CD8-positive, alpha-beta memory T cell (primary cell): ENCODE data around the gene C4orf54. TPM values are rescaled to one million over a fixed set of nuclear protein-coding genes. Genes with fewer than 3 reads are reported as not detected.

Experiments used
- CTCF ChIA-PET: fragments of 350-600 bp; sonication (Branson Sonifier 250); formaldehyde crosslinking; loops from one replicate; lab custom pipeline; 2021; ENCODE audit warnings: antibody characterized with exemption; lab: Charles Lee
- POLR2A ChIA-PET: fragments of 350-600 bp; sonication (Branson Sonifier 250); formaldehyde crosslinking; loops from one replicate; lab custom pipeline; 2021; ENCODE audit warnings: antibody characterized with exemption; lab: Charles Lee
- DNase-seq, 5 donors: peaks; one replicate each; pipeline versions ENCODE4 v3.0.0 to v3.0.0-alpha.2; 2020 to 2022; ENCODE audit warnings: mixed read lengths in 1 of 5
- H3K27ac ChIP-seq: one replicate; pipeline ENCODE4 v1.7.0; 2013; ENCODE audit warnings: low read depth, mild to moderate bottlenecking, low read length, moderate library complexity
- H3K27me3 ChIP-seq: 2 replicates; pipeline ENCODE4 v1.7.0; 2013; ENCODE audit warnings: low read length, mild to moderate bottlenecking; ENCODE audit not compliant: insufficient read depth, poor library complexity, severe bottlenecking
- H3K36me3 ChIP-seq: 2 replicates; pipeline ENCODE4 v1.7.0; 2013; ENCODE audit warnings: mild to moderate bottlenecking, low read length, moderate library complexity; ENCODE audit not compliant: insufficient read depth
- H3K4me1 ChIP-seq: 2 replicates; pipeline ENCODE4 v1.7.0; 2013; ENCODE audit warnings: mild to moderate bottlenecking, low read length, moderate library complexity; ENCODE audit not compliant: insufficient read depth
- H3K4me3 ChIP-seq: 2 replicates; pipeline ENCODE4 v1.7.0; 2013; ENCODE audit warnings: mild to moderate bottlenecking, low read length
- H3K9me3 ChIP-seq: 2 replicates; pipeline ENCODE4 v1.7.0; 2013; ENCODE audit warnings: mild to moderate bottlenecking, low read length
- H3K27ac Mint-ChIP-seq, 8 donors: one replicate each; pipeline ENCODE4 v1.8.0; 2020 to 2021; ENCODE audit warnings: mixed read lengths in 8 of 8, mild to moderate bottlenecking in 6 of 8, inconsistent platforms in 3 of 8, moderate library complexity in 3 of 8
- H3K27me3 Mint-ChIP-seq, 2 donors: one replicate each; pipeline ENCODE4 v1.8.0; 2020 to 2021; ENCODE audit warnings: mixed read lengths in 2 of 2, mild to moderate bottlenecking in 1 of 2, moderate library complexity in 1 of 2
- H3K36me3 Mint-ChIP-seq, 3 donors: one replicate each; pipeline ENCODE4 v1.8.0; 2020 to 2021; ENCODE audit warnings: mixed read lengths in 3 of 3, inconsistent platforms in 1 of 3, mild to moderate bottlenecking in 1 of 3
- H3K4me1 Mint-ChIP-seq, 3 donors: one replicate each; pipeline ENCODE4 v1.8.0; 2020 to 2021; ENCODE audit warnings: mixed read lengths in 3 of 3, inconsistent platforms in 1 of 3, mild to moderate bottlenecking in 1 of 3
- H3K4me3 Mint-ChIP-seq, 7 donors: one replicate each; pipeline ENCODE4 v1.8.0; 2020 to 2021; ENCODE audit warnings: mixed read lengths in 7 of 7, mild to moderate bottlenecking in 6 of 7, moderate library complexity in 4 of 7, inconsistent platforms in 2 of 7
- H3K9me3 Mint-ChIP-seq, 5 donors: one replicate each; pipeline ENCODE4 v1.8.0; 2020 to 2022; ENCODE audit warnings: mixed read lengths in 5 of 5, mild to moderate bottlenecking in 3 of 5, moderate library complexity in 2 of 5, inconsistent platforms in 1 of 5
- polyA plus RNA-seq: library from polyadenylated mRNA; unstranded; fragments of 300-500 nt; fragmentation: Illumina TruSeq; gene quantifications from one replicate; pipeline ENCODE4 v1.2.3, GENCODE V29; 2021
- total RNA-seq, 2 experiments: library from RNA; stranded (reverse); gene quantifications; one replicate each; pipeline ENCODE4 v1.2.3, GENCODE V29; 2021

The C4orf54 gene
- total and polyA plus RNA-seq, 3 experiments from 2014 or later: not detected

GRCh38 chr4:99642725-99643489 lies 14.7 kb downstream of the C4orf54 start:
- no peaks in the 10 kb centered on the region for H3K4me1 Mint-ChIP-seq
- H3K4me3 Mint-ChIP-seq: no peak overlapping the region
- H3K36me3 Mint-ChIP-seq: no peaks in the 10 kb centered on the region
- H3K9me3 Mint-ChIP-seq: no peaks in the 10 kb centered on the region
- H3K27ac Mint-ChIP-seq: no peak overlapping the region
- H3K4me1 ChIP-seq: no peaks in the 10 kb centered on the region
- no peak overlapping the region for H3K4me3 ChIP-seq
- peaks cover 8 to 24% of the 10 kb centered on the region in 2 donors for H3K27me3 Mint-ChIP-seq
- ChIA-PET CTCF (no interaction called here), POLR2A (no interaction called here)
- no peaks in the 10 kb centered on the region for H3K9me3 ChIP-seq
- DNase-seq: no peak
- no peaks in the 10 kb centered on the region for H3K27me3 ChIP-seq
- H3K36me3 ChIP-seq: no peaks in the 10 kb centered on the region
- no peak overlapping the region for H3K27ac ChIP-seq

DNA sequence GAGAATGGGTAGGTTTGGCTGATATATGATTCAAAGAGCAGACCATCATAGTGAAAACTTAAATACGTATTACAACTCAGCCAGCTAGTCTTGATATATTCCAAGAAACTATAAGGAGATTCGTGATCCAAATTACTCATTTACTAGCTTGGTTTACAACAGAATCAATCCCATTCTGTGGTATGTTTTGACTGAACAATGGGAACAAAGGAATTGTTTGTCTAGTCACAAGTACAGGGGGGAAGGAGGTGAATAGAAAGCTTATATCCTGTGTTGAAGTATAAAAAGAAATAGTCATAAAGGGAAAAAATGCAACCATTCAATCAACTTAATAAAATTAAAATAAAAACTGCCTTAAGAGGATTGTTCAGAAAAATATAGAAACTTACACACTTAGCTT lies 17.0 kb downstream of the C4orf54 start:
- CTCF ChIA-PET: no interaction called here
- Histone ChIP-seq H3K4me1 (no peaks in the 10 kb centered on the region), H3K27ac (no peak overlapping the region), H3K27me3 (no peaks in the 10 kb centered on the region), H3K36me3 (no peaks in the 10 kb centered on the region), H3K4me3 (no peak overlapping the region), H3K9me3 (no peaks in the 10 kb centered on the region)
- H3K9me3 Mint-ChIP-seq: no peaks in the 10 kb centered on the region
- POLR2A ChIA-PET: no interaction called here
- H3K4me1 Mint-ChIP-seq: no peaks in the 10 kb centered on the region
- H3K36me3 Mint-ChIP-seq: no peaks in the 10 kb centered on the region
- DNase-seq: no peak
- no peak overlapping the region for H3K4me3 Mint-ChIP-seq
- H3K27me3 Mint-ChIP-seq: peaks cover 8 to 34% of the 10 kb centered on the region in 2 donors
- H3K27ac Mint-ChIP-seq: no peak overlapping the region

DNA sequence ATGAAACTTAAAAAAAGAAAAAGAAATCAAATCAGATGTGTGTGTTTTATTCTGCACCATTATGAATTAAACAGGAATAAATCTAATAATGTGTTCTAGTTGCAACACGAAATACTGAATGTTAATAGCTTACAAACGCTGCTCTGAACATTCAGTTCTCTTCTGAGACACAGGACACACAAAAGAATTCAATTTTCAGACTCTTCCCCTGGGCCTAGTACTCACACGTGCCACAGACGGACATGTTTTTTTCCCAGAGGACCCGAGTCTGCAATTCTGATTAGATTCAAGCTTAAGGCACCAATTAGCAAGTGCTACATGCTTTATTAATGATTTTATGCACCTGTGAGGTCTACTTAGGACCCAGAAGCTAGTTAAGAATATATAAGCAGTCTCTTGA lies 20.5 kb downstream of the C4orf54 start:
- H3K9me3 ChIP-seq: no peaks in the 10 kb centered on the region
- Mint-ChIP-seq H3K4me3 (no peak overlapping the region), H3K9me3 (no peaks in the 10 kb centered on the region), H3K27me3 (peaks cover 5 to 43% of the 10 kb centered on the region in 2 donors), H3K27ac (no peak overlapping the region), H3K36me3 (peaks cover 0 to 2% (median 0%) of the 10 kb centered on the region in 3 donors), H3K4me1 (no peaks in the 10 kb centered on the region)
- CTCF ChIA-PET: no interaction called here
- no peak overlapping the region for H3K27ac ChIP-seq
- H3K4me1 ChIP-seq: no peaks in the 10 kb centered on the region
- no peaks in the 10 kb centered on the region for H3K27me3 ChIP-seq
- POLR2A ChIA-PET: no interaction called here
- no peaks in the 10 kb centered on the region for H3K36me3 ChIP-seq
- H3K4me3 ChIP-seq: no peak overlapping the region
- DNase-seq: no peak

DNA sequence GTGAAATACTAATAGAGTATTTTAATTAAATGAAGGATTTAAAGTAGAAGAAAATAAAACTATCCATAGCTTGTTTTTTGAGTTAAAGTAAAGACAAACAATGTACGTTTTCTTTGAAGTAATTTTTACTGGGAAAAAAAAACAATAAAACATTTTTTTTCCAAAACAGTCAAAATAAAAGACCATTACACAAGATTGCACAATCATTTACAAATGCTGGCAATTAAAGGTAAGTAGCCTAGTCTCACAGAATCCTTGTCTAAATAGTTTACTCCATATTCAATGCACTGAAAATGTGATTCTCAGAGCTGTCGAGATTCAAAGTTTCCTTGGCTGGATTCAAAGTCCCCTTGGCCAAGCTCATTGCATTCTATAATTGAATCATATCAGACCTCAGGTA lies 21.2 kb downstream of the C4orf54 start:
- no peak for DNase-seq
- H3K36me3 Mint-ChIP-seq: peaks cover 0 to 2% (median 0%) of the 10 kb centered on the region in 3 donors
- Histone ChIP-seq H3K27me3 (no peaks in the 10 kb centered on the region), H3K27ac (no peak overlapping the region), H3K36me3 (no peaks in the 10 kb centered on the region), H3K4me1 (no peaks in the 10 kb centered on the region), H3K9me3 (no peaks in the 10 kb centered on the region), H3K4me3 (no peak overlapping the region)
- H3K4me1 Mint-ChIP-seq: no peaks in the 10 kb centered on the region
- H3K27me3 Mint-ChIP-seq: peaks cover 6 to 43% of the 10 kb centered on the region in 2 donors
- CTCF ChIA-PET: no interaction called here
- POLR2A ChIA-PET: no interaction called here
- no peak overlapping the region for H3K4me3 Mint-ChIP-seq
- no peaks in the 10 kb centered on the region for H3K9me3 Mint-ChIP-seq
- no peak overlapping the region for H3K27ac Mint-ChIP-seq

DNA sequence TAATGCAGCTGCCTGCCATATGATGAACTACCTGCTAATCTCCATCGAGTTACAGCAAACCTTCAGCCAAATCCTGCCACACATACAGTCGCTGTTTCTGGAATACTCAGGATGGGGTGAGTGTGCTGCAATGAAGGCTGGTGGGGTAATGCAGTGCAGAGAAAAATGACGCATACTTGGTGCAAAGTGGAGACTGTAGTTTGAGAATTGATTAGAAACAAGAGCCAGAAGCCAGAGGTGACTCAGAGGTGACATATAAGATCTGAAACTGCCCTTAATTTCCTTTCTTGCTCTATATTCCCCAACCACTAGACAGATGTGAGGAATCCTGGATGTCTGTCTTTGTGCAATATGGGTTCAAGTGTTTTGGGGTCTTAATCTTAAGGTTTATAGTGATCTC lies 22.0 kb downstream of the C4orf54 start:
- ChIA-PET POLR2A (no interaction called here), CTCF (no interaction called here)
- DNase-seq: no peak
- H3K36me3 ChIP-seq: no peaks in the 10 kb centered on the region
- no peak overlapping the region for H3K27ac ChIP-seq
- Mint-ChIP-seq H3K4me3 (no peak overlapping the region), H3K9me3 (no peaks in the 10 kb centered on the region), H3K4me1 (no peaks in the 10 kb centered on the region), H3K27me3 (peaks cover 7 to 40% of the 10 kb centered on the region in 2 donors), H3K27ac (no peak overlapping the region), H3K36me3 (peaks cover 0 to 2% (median 0%) of the 10 kb centered on the region in 3 donors)
- H3K9me3 ChIP-seq: no peaks in the 10 kb centered on the region
- no peaks in the 10 kb centered on the region for H3K27me3 ChIP-seq
- no peak overlapping the region for H3K4me3 ChIP-seq
- no peaks in the 10 kb centered on the region for H3K4me1 ChIP-seq

DNA sequence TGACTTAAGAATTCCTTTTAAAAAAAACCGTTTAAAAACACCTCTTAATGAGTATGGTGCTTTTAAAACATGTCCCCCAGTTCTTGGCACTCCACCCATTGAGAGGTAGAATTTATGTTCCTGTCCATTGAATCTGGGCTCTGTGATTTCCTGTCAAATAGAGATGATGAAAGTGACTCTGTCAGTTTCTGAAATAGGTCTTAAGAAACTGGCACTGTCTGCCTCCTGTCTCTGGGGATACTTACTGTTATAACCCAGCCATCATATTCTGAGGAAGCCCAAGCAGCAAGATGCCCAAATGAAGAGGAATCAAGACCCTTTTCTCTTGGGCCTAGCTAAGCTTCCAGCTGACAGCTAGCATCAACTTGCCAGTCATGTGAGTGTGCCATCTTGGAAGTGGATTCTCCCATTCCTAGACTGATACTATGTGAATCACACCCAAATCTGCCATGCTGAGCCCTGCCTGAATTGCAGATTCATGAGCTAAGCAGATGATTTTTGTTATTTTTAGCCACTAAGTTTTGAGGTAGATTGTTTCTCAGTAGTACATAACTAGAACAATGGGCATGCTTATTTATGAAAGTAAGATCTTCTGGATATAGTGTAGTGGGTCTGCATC lies 22.8 kb downstream of the C4orf54 start:
- CTCF ChIA-PET: no interaction called here
- POLR2A ChIA-PET: no interaction called here
- H3K4me1 Mint-ChIP-seq: no peaks in the 10 kb centered on the region

GRCh38 chr4:99633772-99634171 lies 23.9 kb downstream of the C4orf54 start:
- ChIA-PET POLR2A (no interaction called here), CTCF (no interaction called here)
- H3K9me3 ChIP-seq: no peaks in the 10 kb centered on the region
- H3K4me1 ChIP-seq: no peaks in the 10 kb centered on the region
- Mint-ChIP-seq H3K4me1 (no peaks in the 10 kb centered on the region), H3K36me3 (peaks cover 0 to 2% (median 0%) of the 10 kb centered on the region in 3 donors), H3K9me3 (no peaks in the 10 kb centered on the region), H3K27ac (no peak overlapping the region), H3K4me3 (no peak overlapping the region), H3K27me3 (peaks cover 4 to 33% of the 10 kb centered on the region in 2 donors)
- H3K4me3 ChIP-seq: no peak overlapping the region
- H3K27me3 ChIP-seq: no peaks in the 10 kb centered on the region
- H3K36me3 ChIP-seq: no peaks in the 10 kb centered on the region
- no peak overlapping the region for H3K27ac ChIP-seq
- DNase-seq: no peak

More for the DNA sequence above, 22.8 kb downstream of the C4orf54 start:
- Histone ChIP-seq H3K27ac (no peak overlapping the region), H3K9me3 (no peaks in the 10 kb centered on the region), H3K36me3 (no peaks in the 10 kb centered on the region), H3K27me3 (no peaks in the 10 kb centered on the region), H3K4me3 (no peak overlapping the region), H3K4me1 (no peaks in the 10 kb centered on the region)
- no peak for DNase-seq
- Mint-ChIP-seq H3K9me3 (no peaks in the 10 kb centered on the region), H3K27me3 (peaks cover 4 to 33% of the 10 kb centered on the region in 2 donors), H3K27ac (peak overlapping the region in 1 of 8 donors; percentile 15), H3K36me3 (peaks cover 0 to 2% (median 0%) of the 10 kb centered on the region in 3 donors), H3K4me3 (no peak overlapping the region)

DNA sequence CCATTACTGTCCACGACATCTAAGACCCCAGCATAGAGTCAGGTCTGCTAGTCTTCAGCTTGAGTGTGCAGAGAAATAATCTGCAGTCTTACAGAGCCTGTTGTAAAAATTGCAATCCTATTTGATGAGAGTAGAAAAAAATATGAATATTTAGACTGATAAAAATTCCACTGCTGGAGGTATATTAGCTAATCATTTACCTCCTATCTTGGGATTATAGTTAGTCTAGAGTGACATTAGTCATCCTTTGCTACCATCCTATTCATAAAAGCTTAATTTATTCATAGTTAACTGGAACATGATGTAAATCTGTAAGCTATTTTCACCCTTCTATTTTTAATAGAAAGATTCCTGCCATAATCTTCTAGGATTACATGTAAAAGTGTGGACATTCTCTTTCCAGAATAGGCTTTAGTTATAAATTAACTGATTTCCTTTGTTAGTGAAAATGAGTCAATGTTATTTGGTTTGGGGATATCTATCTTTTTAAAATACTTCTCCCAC lies 26.7 kb downstream of the C4orf54 start:
- ChIA-PET CTCF (no interaction called here), POLR2A (no interaction called here)
- no peak overlapping the region for H3K27ac Mint-ChIP-seq
- Histone ChIP-seq H3K27me3 (no peaks in the 10 kb centered on the region), H3K4me3 (no peak overlapping the region), H3K9me3 (no peaks in the 10 kb centered on the region), H3K4me1 (no peaks in the 10 kb centered on the region), H3K36me3 (no peaks in the 10 kb centered on the region), H3K27ac (no peak overlapping the region)
- H3K36me3 Mint-ChIP-seq: peaks cover 0 to 2% (median 0%) of the 10 kb centered on the region in 3 donors
- no peaks in the 10 kb centered on the region for H3K4me1 Mint-ChIP-seq
- no peaks in the 10 kb centered on the region for H3K9me3 Mint-ChIP-seq
- no peak for DNase-seq
- H3K4me3 Mint-ChIP-seq: no peak overlapping the region
- peaks cover 4 to 35% of the 10 kb centered on the region in 2 donors for H3K27me3 Mint-ChIP-seq
